ENCODE measurements around the gene CACNA1F. TPM values are rescaled to one million over a fixed set of nuclear protein-coding genes. Genes with fewer than 3 reads are reported as not detected.

CACNA1F gene
- total and polyA plus RNA-seq, 4 experiments from 2014 or later, result 0.03 to 1.3 (median 1.2) TPM; not detected in 1

DNA sequence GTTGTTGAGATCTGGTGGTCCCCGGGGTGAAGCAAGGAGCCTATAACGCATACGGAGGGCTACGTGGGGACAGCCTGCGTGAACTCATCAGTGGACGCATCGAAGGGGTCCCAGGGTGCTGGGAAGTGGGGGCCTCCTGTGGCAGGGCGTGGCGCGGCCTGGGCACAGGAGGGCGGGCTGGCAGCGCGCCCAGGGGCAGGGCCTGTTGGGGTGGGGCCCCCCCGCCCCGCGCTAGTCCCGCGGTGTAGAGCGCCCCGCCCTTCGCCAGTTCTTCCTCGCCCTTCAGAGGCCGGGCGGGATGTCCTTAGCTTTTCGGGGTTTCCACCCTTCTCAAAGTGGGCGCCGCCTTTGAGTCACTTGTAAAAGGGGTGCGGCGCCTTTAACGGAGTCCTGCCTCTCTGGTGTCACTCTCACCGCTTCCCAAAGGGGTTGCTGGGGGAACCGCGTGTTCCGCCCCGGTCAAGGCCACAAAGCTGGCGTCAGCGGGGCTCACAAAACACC is 60.8 kb downstream of the CACNA1F start:
- H3K4me3 Mint-ChIP-seq, result peak overlapping the region; percentile 84 to 91 (median 88)
- no peaks in the 10 kb centered on the region for H3K27me3 Mint-ChIP-seq
- Histone ChIP-seq H3K4me3 (ENCODE audit: low read length in 2 of 2) (peak overlapping the region; percentile 52 to 54), H3K9me3 (ENCODE audit: control insufficient read depth in 1 of 2, low read length in 2 of 2) (no peaks in the 10 kb centered on the region), H3K36me3 (ENCODE audit: insufficient read depth, low read length) (peaks cover 10% of the 10 kb centered on the region), H3K27me3 (ENCODE audit: insufficient read depth, low read length) (no peaks in the 10 kb centered on the region), H3K27ac (ENCODE audit: low read depth, low read length) (peak overlapping the region; percentile 76), H3K4me1 (ENCODE audit: insufficient read depth, low read length) (peaks cover 27% of the 10 kb centered on the region)
- peaks cover 14 to 42% (median 23%) of the 10 kb centered on the region in 4 donors for H3K4me1 Mint-ChIP-seq
- H3K27ac Mint-ChIP-seq, result peak overlapping the region; percentile 85 to 93 (median 86)
- H3K9me3 Mint-ChIP-seq, result peaks cover 0 to 1% (median 0%) of the 10 kb centered on the region in 8 donors
- CTCF ChIA-PET (ENCODE audit: partially characterized antibody), result interaction anchor here (1.0 to 1.1 kb wide), 2 partner anchors 8 to 30 kb away, joined by 4 to 5 read pairs; no protein-coding TSS in a partner anchor
- peak; percentile 49 to 75 (median 58) for DNase-seq
- intact Hi-C loops (cut with micrococcal nuclease), result loop anchor here (2.0 kb wide), 1 partner anchor 14 kb away; the partner anchor contains the start of gene PRICKLE3
- H3K36me3 Mint-ChIP-seq, result peaks cover 11 to 33% of the 10 kb centered on the region in 2 donors
- POLR2A ChIA-PET (ENCODE audit: partially characterized antibody), result interaction anchor here (0.8 to 2.5 kb wide), 13 partner anchors 9 to 215 kb away, joined by 3 to 15 read pairs (median 5); partner anchors contain the start of genes KCND1, OTUD5, PPP1R3F and WDR45

DNA sequence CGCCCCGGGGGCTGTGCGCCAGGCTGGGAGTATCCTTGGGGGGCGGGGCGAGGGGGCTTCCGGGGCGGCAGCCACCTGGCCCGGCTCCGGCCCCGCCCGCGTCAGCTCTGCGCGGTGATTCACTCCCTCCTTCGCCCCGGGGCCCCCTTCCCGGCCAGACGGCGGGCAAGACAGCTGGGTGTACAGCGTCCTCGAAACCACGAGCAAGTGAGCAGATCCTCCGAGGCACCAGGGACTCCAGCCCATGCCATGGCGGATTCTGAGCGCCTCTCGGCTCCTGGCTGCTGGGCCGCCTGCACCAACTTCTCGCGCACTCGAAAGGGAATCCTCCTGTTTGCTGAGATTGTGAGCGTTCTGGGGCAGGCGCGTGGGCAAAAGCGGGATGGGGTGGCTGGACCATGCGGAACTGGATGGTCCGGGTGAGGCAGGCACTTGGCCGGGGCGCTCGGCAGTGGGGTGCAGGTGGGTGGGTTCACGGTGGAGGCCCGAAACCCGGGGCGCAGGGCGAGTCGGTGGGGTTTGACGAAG is 61.3 kb downstream of the CACNA1F start, which contains the start of gene PLP2:
Gene PLP2, plus strand, starts transcription at position 147 of the 528 bp plus-strand sequence. Its CDS starts 103 bp downstream, at position 250.
- CTCF ChIA-PET (ENCODE audit: partially characterized antibody), result interaction anchor here (1.0 to 1.1 kb wide), 3 partner anchors 8 to 30 kb away, joined by 4 to 5 read pairs (median 4); no protein-coding TSS in a partner anchor
- Histone ChIP-seq H3K36me3 (ENCODE audit: insufficient read depth, low read length) (peaks cover 10% of the 10 kb centered on the region), H3K4me3 (ENCODE audit: low read length in 2 of 2) (peak within 1 kb of the TSS; percentile 52 to 54), H3K4me1 (ENCODE audit: insufficient read depth, low read length) (peaks cover 32% of the 10 kb centered on the region), H3K9me3 (ENCODE audit: control insufficient read depth in 1 of 2, low read length in 2 of 2) (no peaks in the 10 kb centered on the region), H3K27me3 (ENCODE audit: insufficient read depth, low read length) (no peaks in the 10 kb centered on the region), H3K27ac (ENCODE audit: low read depth, low read length) (peak within 1 kb of the TSS; percentile 76)
- peaks cover 0 to 1% (median 0%) of the 10 kb centered on the region in 8 donors for H3K9me3 Mint-ChIP-seq
- H3K4me3 Mint-ChIP-seq, result peak within 1 kb of the TSS; percentile 84 to 91 (median 88)
- H3K4me1 Mint-ChIP-seq, result peaks cover 14 to 47% (median 24%) of the 10 kb centered on the region in 4 donors
- DNase-seq, result peak; percentile 37 to 83 (median 46)
- intact Hi-C loops (cut with micrococcal nuclease), result loop anchor here (2.0 kb wide), 1 partner anchor 15 kb away; the partner anchor contains the start of gene PRICKLE3
- no peaks in the 10 kb centered on the region for H3K27me3 Mint-ChIP-seq
- POLR2A ChIA-PET (ENCODE audit: partially characterized antibody), result interaction anchor here (0.8 to 2.5 kb wide), 12 partner anchors 9 to 214 kb away, joined by 3 to 15 read pairs (median 5); partner anchors contain the start of genes KCND1, OTUD5, PPP1R3F and WDR45
- H3K36me3 Mint-ChIP-seq, result peaks cover 10 to 31% of the 10 kb centered on the region in 2 donors
- H3K27ac Mint-ChIP-seq, result peak within 1 kb of the TSS; percentile 85 to 93 (median 86)

DNA sequence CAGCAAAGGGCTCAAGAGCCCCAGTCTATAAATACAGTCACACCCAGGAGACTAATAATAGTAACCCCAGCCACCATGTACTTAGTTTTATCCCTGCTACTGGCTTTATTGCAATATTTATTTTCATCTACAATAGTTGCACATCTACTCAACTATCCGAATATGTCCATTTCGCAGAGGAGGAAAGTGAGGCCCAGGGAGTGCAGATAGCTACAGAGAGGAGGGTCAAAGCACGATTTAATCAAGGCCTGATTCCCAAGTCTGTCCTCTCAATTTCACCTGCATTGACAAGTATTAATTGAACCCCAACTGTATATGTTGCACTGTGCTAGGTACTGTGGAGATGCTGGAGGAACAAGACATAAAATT is 65.4 kb downstream of the CACNA1F start:
- H3K27ac ChIP-seq (ENCODE audit: low read depth, low read length), result peak overlapping the region; percentile 63
- no peaks in the 10 kb centered on the region for H3K9me3 ChIP-seq (ENCODE audit: control insufficient read depth in 1 of 2, low read length in 2 of 2)
- H3K4me3 ChIP-seq (ENCODE audit: low read length in 2 of 2), result peak overlapping the region in 1 of 2 donors; percentile 54
- peak overlapping the region; percentile 68 to 95 (median 87) for H3K4me3 Mint-ChIP-seq
- DNase-seq, result no peak
- H3K4me1 Mint-ChIP-seq, result peaks cover 14 to 56% (median 28%) of the 10 kb centered on the region in 4 donors
- H3K27ac Mint-ChIP-seq, result peak overlapping the region; percentile 85 to 98 (median 95)
- H3K27me3 ChIP-seq (ENCODE audit: insufficient read depth, low read length), result no peaks in the 10 kb centered on the region
- peaks cover 0 to 3% of the 10 kb centered on the region in 2 donors for H3K36me3 Mint-ChIP-seq
- H3K9me3 Mint-ChIP-seq, result peaks cover 0 to 4% (median 0%) of the 10 kb centered on the region in 8 donors
- ChIA-PET POLR2A (ENCODE audit: partially characterized antibody) (interaction anchor here (0.6 to 2.6 kb wide), 11 partner anchors 10 to 256 kb away, joined by 3 to 37 read pairs (median 9); partner anchors contain the start of genes CCDC22, PRICKLE3 and WDR45), CTCF (ENCODE audit: partially characterized antibody) (interaction anchor here (1.0 to 4.8 kb wide), 8 partner anchors 9 to 24 kb away, joined by 3 to 31 read pairs (median 6); partner anchors contain the start of gene PRICKLE3)
- intact Hi-C loops (cut with micrococcal nuclease), result loop anchor here (2.0 to 10.0 kb wide), 2 partner anchors 45 to 93 kb away; partner anchors contain the start of genes GPKOW, PRAF2 and WDR45
- no peaks in the 10 kb centered on the region for H3K27me3 Mint-ChIP-seq
- no peaks in the 10 kb centered on the region for H3K36me3 ChIP-seq (ENCODE audit: insufficient read depth, low read length)
- peaks cover 42% of the 10 kb centered on the region for H3K4me1 ChIP-seq (ENCODE audit: insufficient read depth, low read length)

DNA sequence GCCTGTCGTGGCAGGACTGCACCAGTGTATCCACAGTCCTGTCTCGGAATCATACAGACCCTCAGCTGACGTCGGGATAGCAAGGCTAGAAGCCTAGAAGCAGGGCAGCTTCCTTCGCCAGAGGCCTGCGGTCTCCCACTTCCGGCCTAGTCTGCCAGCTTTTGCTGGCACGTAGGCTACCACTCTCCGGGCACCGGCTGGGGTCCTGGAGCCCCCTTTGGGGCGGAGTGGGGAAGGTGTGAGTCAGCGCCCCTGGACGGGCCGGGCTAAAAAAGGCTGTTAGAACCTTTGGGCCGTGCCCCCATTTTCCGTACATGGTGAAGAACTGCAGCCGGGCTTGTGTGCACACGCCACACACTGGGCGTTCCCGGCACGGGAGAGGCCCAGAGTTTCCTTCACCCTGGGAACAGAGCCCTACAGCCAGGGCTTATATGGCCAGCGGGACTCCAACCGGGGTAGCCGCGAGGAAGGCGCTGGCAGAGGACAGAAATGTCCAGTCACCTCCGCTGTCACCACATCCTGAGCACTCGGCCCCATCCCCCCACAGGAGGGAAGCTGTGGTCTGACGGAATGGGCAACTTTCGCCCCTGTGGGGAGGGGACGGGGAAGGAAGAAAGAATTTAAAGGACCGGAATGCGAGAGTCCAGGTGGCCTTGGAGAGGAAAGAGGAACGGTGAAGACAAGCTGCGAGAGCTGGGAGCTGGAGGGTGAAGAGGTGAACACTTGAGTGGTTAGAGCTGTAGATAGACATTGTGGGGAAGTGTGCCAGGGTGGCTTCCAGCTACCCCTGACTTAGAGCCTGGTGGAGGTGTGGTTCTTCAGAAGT is 66.0 kb downstream of the CACNA1F start:
- H3K27ac ChIP-seq (ENCODE audit: low read depth, low read length), result peak overlapping the region; percentile 63
- CTCF ChIA-PET (ENCODE audit: partially characterized antibody), result interaction anchor here (1.0 to 4.8 kb wide), 9 partner anchors 9 to 29 kb away, joined by 3 to 31 read pairs (median 7); partner anchors contain the start of gene PRICKLE3
- intact Hi-C loops (cut with micrococcal nuclease), result loop anchor here (2.0 to 10.0 kb wide), 2 partner anchors 44 to 92 kb away; partner anchors contain the start of genes GPKOW, PRAF2 and WDR45
- Mint-ChIP-seq H3K9me3 (peaks cover 0 to 4% (median 0%) of the 10 kb centered on the region in 8 donors), H3K4me1 (peaks cover 14 to 53% (median 27%) of the 10 kb centered on the region in 4 donors), H3K4me3 (peak overlapping the region; percentile 85 to 95 (median 88)), H3K27me3 (no peaks in the 10 kb centered on the region), H3K27ac (peak overlapping the region; percentile 93 to 98 (median 97)), H3K36me3 (peaks cover 0 to 1% of the 10 kb centered on the region in 2 donors)
- H3K9me3 ChIP-seq (ENCODE audit: control insufficient read depth in 1 of 2, low read length in 2 of 2), result no peaks in the 10 kb centered on the region
- peak; percentile 56 to 89 (median 62) for DNase-seq
- POLR2A ChIA-PET (ENCODE audit: partially characterized antibody), result interaction anchor here (0.6 to 2.6 kb wide), 27 partner anchors 8 to 366 kb away, joined by 3 to 37 read pairs (median 4); partner anchors contain the start of genes CCDC22, GRIPAP1, HDAC6 and PPP1R3F
- peak overlapping the region; percentile 30 to 54 for H3K4me3 ChIP-seq (ENCODE audit: low read length in 2 of 2)
- no peaks in the 10 kb centered on the region for H3K36me3 ChIP-seq (ENCODE audit: insufficient read depth, low read length)
- peaks cover 41% of the 10 kb centered on the region for H3K4me1 ChIP-seq (ENCODE audit: insufficient read depth, low read length)
- no peaks in the 10 kb centered on the region for H3K27me3 ChIP-seq (ENCODE audit: insufficient read depth, low read length)

DNA sequence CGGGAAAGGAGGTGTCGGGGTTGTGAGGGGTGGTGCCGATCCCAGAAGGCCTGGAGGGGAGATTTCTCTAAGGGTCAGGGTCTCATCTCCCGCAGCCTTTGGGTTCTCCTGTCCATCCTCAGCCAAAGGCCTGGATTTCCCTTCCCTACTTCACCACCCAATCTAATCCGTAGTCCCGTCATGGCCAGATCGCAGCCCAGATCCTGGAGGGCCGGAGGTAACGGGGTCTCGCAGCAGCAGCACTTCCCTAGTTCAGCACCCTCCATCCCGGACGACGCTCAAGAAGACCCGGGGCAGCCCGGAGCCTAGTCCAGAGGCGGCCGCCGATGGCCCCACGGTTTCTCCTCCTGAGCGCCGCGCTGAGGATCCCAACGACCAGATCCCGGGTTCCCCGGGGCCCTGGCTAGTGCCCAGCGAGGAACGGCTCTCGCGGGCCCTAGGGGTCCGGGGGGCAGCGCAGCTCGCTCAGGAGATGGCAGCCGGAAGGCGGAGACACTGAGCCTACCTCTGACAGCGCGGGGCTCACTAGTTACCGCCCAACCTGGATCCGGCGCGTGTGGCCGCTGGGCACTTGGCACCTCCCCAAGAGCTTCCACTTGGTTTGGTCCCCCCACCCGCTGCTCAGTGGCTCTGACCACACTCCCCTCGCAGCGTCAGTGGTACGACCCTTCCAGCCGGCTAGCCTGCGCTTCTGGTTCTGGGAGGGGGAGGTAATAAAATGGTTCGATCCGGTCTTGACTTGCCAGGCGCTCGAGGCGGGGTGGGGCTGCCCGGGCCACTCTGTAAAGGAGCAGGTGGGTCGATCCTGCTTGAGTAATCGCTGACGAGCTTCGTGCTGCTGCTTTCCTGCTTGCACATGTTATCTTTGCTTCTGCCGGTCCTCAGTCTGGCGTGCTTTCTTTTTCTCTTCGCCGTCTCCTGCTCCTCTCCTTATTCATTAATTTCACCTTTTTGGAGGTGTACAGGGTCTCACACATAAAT is 66.9 kb downstream of the CACNA1F start:
- intact Hi-C loops (cut with micrococcal nuclease), result loop anchor here (2.0 to 10.0 kb wide), 2 partner anchors 43 to 91 kb away; partner anchors contain the start of genes GPKOW, PRAF2 and WDR45

More for the DNA sequence above, 66.9 kb downstream of the CACNA1F start:
- Histone ChIP-seq H3K36me3 (ENCODE audit: insufficient read depth, low read length) (no peaks in the 10 kb centered on the region), H3K27me3 (ENCODE audit: insufficient read depth, low read length) (no peaks in the 10 kb centered on the region), H3K9me3 (ENCODE audit: control insufficient read depth in 1 of 2, low read length in 2 of 2) (no peaks in the 10 kb centered on the region), H3K4me3 (ENCODE audit: low read length in 2 of 2) (peak overlapping the region in 1 of 2 donors; percentile 54), H3K27ac (ENCODE audit: low read depth, low read length) (peak overlapping the region; percentile 63), H3K4me1 (ENCODE audit: insufficient read depth, low read length) (peaks cover 41% of the 10 kb centered on the region)
- peaks cover 0 to 4% (median 0%) of the 10 kb centered on the region in 8 donors for H3K9me3 Mint-ChIP-seq
- no peaks in the 10 kb centered on the region for H3K27me3 Mint-ChIP-seq
- H3K36me3 Mint-ChIP-seq, result peaks cover 0 to 1% of the 10 kb centered on the region in 2 donors
- peak overlapping the region; percentile 93 to 98 (median 97) for H3K27ac Mint-ChIP-seq
- POLR2A ChIA-PET (ENCODE audit: partially characterized antibody), result interaction anchor here (0.8 to 2.6 kb wide), 22 partner anchors 9 to 365 kb away, joined by 3 to 37 read pairs (median 4); partner anchors contain the start of genes GRIPAP1, HDAC6, PPP1R3F and PRAF2
- CTCF ChIA-PET (ENCODE audit: partially characterized antibody), result interaction anchor here (1.0 to 4.8 kb wide), 9 partner anchors 10 to 28 kb away, joined by 3 to 31 read pairs (median 7); partner anchors contain the start of gene PRICKLE3
- DNase-seq, result peak; percentile 70 to 91 (median 78)
- H3K4me1 Mint-ChIP-seq, result peaks cover 14 to 45% (median 29%) of the 10 kb centered on the region in 4 donors
- peak overlapping the region; percentile 85 to 95 (median 88) for H3K4me3 Mint-ChIP-seq
